Heart left ventricle (tissue), 13 donors: ENCODE results near the gene AIF1.

Experiments
- POLR2A ChIP-seq, 2 donors: fragments of 450-650 bp; IDR thresholded peaks; one replicate each; pipeline ENCODE4 v1.6.1; 2017; ENCODE audit warnings: antibody characterized with exemption in 2 of 2, mild to moderate bottlenecking in 2 of 2, moderate library complexity in 2 of 2
- TF ChIP-seq, protein P1 (sequence below), 12 donors: fragments of 200-600 bp; sonication (generic) in 4 of 12; IDR thresholded peaks; one replicate each; pipeline versions ENCODE4 v1.5.0 to v1.8.0; 2018 to 2022; ENCODE audit warnings: antibody characterized with exemption in 12 of 12, mild to moderate bottlenecking in 5 of 12
- donor health status: ischemic (EF 13 %, LVEDD 7.1; RV severe dilation, severe dysfunction).
- donor health status: DM: no; HTN: yes; CAD: no.
- donor health status: DM: no; HTN: no; CAD: no.
- donor health status: ischemic (EF 25% LVEDD 6.9; RV normal size, moderate dysfunction).
- donor health status: ischemic (EF 25% LVEDD 5.7; RV mildly dilated, moderate dysfunction).
- donor health status: ischemic (EF 35%, LVEDD 5.7; RV mildly dilated, moderate dysfunction).
- donor health status: nonischemic (EF 11% LVEDD 7.7; RV severe dilation, severe dysfunction).
- donor health status: DM: yes; HTN: yes; CAD: no.
- donor health status: PGD.
- donor health status: ischemic (EF 29% LVEDD 5.4; RV normal size, mild dysfunction).
- donor health status: nonischemic (EF 23%, LVEDD 6.1; RV moderate dilation, normal function).

DNA sequence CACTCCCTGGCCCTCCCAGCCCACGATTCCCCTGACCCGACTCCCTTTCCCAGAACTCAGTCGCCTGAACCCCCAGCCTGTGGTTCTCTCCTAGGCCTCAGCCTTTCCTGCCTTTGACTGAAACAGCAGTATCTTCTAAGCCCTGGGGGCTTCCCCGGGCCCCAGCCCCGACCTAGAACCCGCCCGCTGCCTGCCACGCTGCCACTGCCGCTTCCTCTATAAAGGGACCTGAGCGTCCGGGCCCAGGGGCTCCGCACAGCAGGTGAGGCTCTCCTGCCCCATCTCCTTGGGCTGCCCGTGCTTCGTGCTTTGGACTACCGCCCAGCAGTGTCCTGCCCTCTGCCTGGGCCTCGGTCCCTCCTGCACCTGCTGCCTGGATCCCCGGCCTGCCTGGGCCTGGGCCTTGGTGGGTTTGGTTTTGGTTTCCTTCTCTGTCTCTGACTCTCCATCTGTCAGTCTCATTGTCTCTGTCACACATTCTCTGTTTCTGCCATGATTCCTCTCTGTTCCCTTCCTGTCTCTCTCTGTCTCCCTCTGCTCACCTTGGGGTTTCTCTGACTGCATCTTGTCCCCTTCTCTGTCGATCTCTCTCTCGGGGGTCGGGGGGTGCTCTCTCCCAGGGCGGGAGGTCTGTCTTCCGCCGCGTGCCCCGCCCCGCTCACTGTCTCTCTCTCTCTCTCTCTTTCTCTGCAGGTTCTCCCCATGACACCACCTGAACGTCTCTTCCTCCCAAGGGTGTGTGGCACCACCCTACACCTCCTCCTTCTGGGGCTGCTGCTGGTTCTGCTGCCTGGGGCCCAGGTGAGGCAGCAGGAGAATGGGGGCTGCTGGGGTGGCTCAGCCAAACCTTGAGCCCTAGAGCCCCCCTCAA, 42.8 kb upstream of the AIF1 start, which contains the start of gene LTA:
- TF ChIP-seq, protein P1, sequence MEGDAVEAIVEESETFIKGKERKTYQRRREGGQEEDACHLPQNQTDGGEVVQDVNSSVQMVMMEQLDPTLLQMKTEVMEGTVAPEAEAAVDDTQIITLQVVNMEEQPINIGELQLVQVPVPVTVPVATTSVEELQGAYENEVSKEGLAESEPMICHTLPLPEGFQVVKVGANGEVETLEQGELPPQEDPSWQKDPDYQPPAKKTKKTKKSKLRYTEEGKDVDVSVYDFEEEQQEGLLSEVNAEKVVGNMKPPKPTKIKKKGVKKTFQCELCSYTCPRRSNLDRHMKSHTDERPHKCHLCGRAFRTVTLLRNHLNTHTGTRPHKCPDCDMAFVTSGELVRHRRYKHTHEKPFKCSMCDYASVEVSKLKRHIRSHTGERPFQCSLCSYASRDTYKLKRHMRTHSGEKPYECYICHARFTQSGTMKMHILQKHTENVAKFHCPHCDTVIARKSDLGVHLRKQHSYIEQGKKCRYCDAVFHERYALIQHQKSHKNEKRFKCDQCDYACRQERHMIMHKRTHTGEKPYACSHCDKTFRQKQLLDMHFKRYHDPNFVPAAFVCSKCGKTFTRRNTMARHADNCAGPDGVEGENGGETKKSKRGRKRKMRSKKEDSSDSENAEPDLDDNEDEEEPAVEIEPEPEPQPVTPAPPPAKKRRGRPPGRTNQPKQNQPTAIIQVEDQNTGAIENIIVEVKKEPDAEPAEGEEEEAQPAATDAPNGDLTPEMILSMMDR (IDR thresholded peaks at IDR 0.05): no peak
- no peak for TF ChIP-seq POLR2A (IDR thresholded peaks at IDR 0.05)
